Body of pancreas (tissue), 4 donors: ENCODE measurements around the gene MYO18B.

ENCODE experiments used
- POLR2A ChIP-seq, 3 donors: fragments of 450-650 bp; IDR thresholded peaks; one replicate each; pipeline ENCODE4 v1.6.1; 2016; ENCODE audit warnings: antibody characterized with exemption in 3 of 3, mild to moderate bottlenecking in 2 of 3
- TF ChIP-seq, protein P1 (sequence below), 7 experiments: fragments of 450-650 bp in 4 of 7; fragments of 200-600 bp in 3 of 7; sonication (generic) in 3 of 7; IDR thresholded peaks; one replicate each; pipeline ENCODE4 v1.5.1; 2016 to 2019; ENCODE audit warnings: antibody characterized with exemption in 7 of 7

DNA sequence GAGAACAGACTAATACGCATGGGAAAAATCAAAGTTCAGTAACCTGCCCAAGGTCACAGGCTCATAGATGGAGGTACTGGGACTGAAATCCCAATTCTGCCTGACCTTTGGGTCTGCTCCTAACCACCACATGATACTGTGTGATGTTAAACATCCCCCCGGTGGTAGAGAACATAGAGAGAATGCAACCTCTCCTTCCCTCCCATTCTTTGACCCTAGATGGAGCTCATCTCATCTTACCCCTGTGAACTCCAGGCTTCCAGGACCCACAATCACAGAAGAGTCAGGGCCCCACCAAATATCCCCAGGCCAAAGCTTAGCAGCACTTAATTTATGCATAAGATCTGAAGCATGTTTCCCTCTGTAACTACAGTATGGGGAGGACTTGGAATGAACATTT lies 198.5 kb downstream of the MYO18B start:
- no peak for TF ChIP-seq POLR2A (IDR thresholded peaks at IDR 0.05)
- TF ChIP-seq, protein P1, sequence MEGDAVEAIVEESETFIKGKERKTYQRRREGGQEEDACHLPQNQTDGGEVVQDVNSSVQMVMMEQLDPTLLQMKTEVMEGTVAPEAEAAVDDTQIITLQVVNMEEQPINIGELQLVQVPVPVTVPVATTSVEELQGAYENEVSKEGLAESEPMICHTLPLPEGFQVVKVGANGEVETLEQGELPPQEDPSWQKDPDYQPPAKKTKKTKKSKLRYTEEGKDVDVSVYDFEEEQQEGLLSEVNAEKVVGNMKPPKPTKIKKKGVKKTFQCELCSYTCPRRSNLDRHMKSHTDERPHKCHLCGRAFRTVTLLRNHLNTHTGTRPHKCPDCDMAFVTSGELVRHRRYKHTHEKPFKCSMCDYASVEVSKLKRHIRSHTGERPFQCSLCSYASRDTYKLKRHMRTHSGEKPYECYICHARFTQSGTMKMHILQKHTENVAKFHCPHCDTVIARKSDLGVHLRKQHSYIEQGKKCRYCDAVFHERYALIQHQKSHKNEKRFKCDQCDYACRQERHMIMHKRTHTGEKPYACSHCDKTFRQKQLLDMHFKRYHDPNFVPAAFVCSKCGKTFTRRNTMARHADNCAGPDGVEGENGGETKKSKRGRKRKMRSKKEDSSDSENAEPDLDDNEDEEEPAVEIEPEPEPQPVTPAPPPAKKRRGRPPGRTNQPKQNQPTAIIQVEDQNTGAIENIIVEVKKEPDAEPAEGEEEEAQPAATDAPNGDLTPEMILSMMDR (IDR thresholded peaks at IDR 0.05) = no peak
